GM18907 (cell line): ENCODE results near the gene FBXO38.
A peak's percentile ranks its signal among the peaks of the same experiment; 100 is the strongest.

ENCODE experiments used
- ATAC-seq: cut with Tn5 transposase; IDR thresholded peaks from one replicate; pipeline ENCODE4 v1.9.1; 2021; ENCODE audit warnings: mild to moderate bottlenecking, moderate library complexity; ENCODE audit not compliant: unreplicated experiment

The FBXO38 gene, protein sequence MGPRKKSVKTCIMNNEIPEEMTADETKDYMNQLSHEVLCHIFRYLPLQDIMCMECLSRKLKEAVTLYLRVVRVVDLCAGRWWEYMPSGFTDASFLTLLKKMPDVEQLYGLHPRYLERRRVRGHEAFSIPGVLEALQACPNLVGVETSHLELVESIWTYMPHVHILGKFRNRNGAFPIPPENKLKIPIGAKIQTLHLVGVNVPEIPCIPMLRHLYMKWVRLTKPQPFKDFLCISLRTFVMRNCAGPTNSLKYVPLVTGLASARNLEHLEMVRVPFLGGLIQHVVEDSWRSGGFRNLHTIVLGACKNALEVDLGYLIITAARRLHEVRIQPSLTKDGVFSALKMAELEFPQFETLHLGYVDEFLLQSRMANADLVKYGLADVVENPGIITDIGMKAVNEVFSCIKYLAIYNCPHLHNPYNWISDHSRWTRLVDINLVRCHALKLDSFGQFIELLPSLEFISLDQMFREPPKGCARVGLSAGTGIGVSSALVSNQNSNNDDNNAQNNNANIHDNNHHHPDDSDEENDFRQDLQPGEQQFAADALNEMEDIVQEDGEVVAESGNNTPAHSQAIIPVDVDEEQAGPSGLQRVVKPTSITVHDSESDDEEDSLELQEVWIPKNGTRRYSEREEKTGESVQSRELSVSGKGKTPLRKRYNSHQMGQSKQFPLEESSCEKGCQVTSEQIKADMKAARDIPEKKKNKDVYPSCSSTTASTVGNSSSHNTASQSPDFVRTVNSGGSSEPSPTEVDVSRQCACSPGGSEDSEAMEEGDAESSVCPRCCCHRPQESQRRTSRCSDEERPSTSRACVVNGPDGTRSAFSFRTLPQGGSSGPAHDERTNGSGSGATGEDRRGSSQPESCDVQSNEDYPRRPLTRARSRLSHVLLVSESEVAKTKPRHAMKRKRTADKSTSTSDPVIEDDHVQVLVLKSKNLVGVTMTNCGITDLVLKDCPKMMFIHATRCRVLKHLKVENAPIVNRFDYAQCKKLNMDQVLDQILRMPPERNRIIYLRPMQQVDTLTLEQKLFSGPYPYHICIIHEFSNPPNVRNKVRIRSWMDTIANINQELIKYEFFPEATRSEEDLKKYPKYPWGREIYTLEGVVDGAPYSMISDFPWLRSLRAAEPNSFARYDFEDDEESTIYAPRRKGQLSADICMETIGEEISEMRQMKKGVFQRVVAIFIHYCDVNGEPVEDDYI

DNA sequence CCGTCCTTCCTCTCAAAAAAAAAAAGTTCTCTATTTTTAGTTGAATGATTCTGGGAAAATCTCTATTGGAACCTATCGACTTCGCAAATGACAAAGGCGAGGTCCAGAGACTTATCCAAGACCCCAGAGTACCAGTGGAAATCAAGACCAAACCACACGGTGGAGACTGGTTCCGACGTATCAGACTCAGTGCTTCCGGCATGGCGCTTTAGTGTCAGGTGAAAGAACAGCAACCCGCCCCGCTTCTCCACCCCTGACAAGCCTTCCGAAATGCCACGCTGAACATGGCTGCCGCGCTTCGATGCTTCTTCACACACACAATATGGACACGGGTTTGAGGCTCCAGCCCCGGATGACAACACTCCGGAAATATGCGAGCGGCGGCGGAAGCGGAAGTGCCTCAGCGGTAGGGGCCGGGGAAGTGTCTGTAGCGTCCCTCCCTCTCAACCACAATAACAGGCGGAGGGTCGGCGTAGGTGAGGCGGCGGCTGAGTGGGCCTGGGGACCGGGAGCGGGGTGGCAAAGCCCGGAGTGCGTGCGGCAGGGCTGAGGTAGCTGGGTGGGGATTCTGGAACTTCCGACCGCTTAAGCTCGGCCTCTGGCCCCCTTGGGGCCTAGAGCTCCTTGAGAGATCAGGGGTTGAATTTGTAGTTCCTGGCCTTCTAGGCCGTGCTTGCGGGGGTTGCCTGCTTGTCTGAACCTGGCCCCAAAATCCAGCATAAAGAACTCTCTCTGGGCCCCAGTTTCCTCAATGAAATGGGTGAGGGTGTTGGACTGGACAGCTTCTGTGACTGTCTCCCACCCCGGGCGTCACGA lies at the start of gene FBXO38:
TSS of gene FBXO38 (plus strand) at position 395 of the 816 bp plus-strand sequence. CDS start 10,819 bp downstream, outside the sequence.
- ATAC-seq, result peak; percentile 99

DNA sequence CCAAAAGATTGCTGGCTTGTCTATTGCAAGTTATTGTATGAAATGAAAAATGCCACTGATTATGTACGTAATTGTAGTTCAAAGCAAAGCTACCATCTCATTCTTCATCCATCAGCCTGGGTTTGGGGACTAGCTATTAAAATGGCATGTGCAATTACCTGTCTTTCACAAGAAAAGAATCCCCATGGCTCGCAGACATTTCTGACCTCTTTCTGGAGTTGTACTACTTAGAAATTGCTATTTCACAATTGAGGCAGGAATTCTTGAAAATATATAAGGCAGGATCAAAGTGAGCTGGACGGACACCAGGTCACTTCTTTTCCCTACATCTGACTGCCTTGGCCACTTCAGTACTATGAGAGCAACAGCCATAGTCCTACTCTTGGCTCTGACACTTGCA lies 48.5 kb upstream of the FBXO38 start, which contains the start of gene SPINK9:
TSS of gene SPINK9 (plus strand) at position 301 of the 400 bp plus-strand sequence. CDS start at position 356, 55 bp downstream.
- ATAC-seq, result no peak

DNA sequence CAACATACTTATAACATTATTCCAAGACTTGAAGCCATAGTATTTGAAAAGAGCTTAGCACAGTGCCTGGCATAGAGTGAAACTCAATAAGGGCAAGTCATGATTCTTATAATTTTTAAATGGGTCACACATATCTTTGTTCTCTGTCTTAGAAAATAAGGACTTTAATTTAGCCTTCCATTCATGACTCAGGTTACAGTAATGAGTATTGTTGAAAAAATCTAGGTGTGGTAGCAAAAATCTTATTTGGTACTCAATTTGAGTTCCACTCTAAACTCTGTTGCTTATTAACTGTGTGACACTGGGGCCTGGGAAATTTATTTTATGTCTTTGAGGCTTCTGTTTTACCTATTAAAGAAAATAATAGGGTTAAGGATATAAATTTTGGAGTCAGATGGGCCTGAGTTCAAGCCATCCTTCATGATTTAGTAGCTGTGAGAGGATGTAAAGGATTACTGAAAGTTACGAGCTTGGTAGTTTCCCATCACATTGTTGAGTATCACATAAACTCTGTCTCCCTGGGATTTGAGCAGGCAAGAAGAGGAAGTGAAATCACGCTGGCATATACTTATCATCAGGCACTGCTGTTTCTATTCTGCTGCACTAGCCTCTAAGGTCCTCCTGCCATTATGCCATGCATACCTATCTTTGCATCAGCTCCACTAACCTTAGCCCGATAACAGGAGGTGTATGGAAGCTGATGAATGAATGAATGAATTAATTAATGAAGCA lies 46.9 kb upstream of the FBXO38 start:
- peak; percentile 95 for ATAC-seq

DNA sequence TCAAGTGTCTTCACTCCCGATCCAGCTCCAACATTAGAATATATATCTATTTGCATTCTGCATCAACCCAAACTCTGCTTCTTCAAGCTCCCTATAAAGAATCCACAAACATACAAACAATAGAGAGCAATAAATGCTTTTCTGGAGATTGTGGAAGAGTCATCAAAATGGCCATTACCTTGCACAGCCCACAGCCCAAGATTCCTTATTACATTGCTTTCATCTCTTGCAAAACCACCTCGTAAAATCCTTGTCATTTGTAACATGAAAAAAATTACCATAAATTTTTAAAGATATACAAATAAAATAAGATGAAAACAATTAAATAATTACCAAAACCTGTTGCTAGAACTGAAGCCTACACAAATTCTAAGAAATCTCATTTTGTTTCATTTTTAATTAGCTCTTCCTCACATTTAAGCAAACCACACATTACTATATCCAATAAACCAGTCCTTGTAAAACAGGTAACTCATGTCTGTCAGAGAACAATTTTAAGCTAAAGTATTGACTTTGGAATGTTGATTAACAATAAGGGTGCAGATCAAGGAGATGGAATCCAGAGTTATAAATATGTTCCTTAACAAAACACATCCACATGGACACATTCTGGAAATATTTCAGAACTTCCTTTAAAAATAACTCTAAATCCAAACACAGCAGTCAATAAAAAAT lies 41.2 kb upstream of the FBXO38 start:
- no peak for ATAC-seq

DNA sequence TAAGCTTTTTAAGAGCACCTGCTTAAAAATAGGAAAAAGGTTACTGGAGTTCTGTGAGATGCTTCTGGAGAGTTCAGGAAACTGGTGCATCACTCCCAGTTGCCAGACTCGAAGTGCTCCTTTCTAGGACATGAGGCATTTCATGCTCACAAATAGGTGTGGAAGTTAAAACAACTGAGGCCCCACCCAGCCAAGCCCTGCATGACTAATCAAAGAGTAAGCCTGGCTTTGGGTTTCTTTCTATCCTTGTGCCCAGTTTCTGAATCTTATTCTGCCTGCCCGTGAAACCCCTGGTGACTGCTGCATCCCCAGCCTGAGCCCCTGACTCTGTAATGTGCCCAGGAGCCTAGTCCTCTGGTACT lies 40.7 kb upstream of the FBXO38 start:
- ATAC-seq, result no peak

DNA sequence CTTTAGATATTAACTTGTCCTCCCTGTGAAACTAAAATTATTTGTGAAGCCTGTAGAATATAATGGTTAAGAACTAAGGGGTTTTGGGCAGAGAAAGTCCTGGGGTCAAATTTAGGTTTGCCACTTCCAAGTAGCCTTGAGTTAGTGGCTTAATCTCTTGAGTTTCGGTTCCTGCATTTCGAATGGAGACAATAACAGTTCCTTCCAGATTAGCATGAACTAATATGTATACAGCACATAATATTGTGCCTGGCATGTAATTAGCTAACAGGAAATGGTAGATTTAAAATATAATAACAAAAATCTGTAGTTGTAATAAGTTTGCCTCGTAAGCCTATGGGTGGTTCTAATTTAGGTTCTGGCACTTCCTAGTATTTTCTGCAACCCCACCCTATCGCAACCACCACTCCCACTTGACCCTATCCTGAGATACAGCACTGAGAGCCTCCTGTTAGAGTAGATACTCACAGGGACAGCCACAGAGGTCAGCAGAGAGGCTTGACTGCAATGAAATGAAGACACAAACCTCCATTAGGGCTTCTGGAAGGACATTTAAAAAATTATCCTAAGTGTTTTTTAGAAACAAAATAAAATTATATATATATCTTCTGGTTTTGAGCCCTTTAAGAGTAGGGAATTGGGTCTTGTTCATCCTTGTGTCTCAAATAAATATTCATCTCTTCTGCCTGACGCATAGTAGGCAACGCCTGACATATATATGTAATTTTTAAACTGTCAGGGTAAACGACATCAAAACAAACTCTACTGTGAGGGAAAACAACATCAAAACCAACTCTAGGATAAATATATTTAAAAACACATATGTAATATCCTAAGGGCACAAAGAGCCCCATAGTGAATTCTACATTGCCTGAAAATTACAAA lies 39.9 kb upstream of the FBXO38 start:
- no peak for ATAC-seq

DNA sequence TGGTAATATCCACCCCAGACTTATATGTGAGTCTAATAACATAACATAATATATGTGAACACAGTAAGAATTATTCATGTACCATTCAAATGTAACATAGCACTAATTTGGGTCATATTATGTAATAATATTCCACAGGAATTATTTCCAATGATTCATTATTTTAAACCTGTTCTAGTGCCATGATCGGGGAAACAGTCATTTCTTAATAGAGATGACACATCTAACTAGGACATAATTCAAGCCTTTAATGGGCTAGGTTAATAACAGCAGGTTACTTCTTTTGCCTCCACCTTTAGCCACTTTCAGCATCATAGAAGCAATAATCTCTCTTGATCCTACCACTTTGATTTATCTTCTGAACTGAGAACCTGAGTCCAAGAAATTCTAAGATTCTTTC lies 36.1 kb upstream of the FBXO38 start:
- no peak for ATAC-seq

DNA sequence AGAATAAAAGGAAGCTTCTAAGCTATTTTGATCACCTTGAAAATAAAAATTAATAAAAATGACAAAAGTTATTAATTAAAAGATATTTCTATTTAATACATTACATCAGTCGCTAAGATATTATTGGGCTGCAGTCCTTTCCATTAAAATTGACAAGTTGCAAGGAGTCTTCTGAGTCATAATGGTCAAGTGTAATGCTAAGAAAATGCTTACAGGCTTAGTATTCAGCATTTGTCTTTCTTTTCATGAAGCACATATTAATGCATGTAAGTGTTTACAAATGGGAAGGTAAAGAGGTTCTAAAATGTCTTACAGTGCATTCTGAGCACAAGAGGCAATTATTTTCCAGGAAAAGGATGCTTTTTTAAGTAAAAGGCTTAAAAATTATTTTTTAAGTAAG lies 31.1 kb upstream of the FBXO38 start:
- no peak for ATAC-seq

DNA sequence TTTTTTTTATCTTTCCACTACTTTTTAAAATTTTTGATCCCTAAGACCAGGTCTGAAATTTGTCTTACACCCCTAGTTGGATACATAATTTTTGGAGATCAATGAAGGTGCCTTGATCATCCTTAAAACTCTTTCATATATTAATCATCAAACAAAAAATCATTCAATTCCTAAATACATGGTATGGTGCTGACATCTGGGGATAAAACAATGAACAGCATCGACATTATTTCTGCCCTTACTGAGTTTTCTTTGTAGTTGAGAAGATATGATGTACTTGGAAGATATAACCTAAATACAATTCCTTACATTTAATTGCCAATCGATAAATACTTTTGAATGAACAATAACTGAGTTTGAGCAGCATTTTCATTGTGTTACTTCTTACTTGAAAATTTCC lies 30.1 kb upstream of the FBXO38 start:
- ATAC-seq, result no peak

DNA sequence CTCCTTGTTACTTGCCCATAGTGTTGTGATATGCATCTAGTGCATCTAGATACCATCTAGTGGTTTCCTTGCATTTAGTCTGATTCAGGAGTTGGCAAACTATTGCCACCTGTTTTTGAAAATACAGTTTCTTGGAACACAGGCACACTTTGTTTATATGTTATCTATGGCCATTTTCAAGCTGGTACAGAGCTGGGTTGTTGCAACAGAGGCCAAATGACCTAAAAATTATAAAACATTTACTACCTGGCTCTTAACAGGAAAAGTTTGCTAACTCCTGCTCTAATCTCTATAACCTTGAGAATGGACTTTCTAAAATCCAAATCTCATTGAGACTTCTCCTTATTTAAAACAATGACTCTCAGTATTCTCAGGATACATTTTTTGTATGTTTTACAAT lies 19.4 kb upstream of the FBXO38 start:
- no peak for ATAC-seq

DNA sequence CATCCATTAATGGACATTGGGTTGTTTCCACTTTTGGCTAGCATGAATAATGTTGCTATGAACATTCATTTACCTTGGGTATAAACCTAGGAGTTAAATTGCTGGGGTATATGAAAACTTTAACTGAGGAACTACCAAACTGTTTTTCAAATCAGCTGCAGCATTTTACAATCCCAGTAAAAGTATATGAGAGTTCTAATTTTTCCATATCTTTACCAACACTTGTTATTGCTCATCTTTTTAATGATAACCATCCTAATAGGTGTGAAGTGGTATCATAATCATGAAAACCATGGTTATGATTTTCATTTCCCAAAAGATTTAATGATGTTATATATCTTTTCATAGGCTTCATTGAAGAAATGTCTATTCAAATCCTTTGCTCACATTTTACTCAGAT lies 15.5 kb upstream of the FBXO38 start:
- ATAC-seq, result no peak

DNA sequence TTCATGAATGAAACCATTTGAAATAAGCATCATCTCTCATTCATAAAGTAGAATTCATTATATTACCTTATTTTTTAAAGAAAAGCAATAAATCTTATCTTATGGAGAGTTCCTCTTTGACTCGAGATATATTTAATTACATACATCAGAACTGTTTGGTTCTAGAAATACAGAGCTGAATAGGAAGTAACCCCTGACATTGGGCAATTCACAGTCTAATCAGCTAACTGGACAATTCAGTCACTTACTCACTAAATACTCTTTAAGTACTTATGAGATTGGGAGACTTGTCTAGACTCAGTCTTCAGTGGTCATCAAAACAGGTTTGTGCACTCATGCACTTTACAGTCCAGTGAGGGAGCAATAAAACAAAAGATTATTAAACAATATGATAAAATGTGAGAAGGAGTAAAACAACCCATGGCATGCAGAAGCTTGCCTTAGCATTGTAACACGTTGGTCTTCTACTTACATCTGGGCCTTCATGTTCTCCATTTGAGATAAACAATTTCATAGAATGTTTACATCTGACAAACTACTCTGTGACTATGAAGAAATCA lies 11.5 kb upstream of the FBXO38 start:
- ATAC-seq, result no peak

DNA sequence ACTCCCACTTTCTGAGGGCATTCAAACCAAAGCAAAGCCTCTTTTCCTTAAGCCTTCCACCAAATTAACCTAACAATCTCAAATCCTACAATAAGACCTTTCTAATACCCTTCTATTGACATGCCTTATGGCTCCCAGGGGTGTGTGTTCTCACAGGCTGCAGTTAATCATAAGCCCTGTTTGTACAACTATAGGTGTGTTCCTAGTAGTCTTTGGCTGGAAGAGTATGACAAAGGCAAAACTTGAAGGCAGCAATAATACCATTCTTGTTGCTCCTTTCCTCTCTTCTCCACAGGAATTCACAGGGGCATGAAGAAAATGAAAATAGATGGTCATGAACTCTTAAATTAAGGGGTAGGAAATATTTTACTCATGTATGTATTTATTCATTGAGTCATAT lies 10.9 kb upstream of the FBXO38 start:
- no peak for ATAC-seq

DNA sequence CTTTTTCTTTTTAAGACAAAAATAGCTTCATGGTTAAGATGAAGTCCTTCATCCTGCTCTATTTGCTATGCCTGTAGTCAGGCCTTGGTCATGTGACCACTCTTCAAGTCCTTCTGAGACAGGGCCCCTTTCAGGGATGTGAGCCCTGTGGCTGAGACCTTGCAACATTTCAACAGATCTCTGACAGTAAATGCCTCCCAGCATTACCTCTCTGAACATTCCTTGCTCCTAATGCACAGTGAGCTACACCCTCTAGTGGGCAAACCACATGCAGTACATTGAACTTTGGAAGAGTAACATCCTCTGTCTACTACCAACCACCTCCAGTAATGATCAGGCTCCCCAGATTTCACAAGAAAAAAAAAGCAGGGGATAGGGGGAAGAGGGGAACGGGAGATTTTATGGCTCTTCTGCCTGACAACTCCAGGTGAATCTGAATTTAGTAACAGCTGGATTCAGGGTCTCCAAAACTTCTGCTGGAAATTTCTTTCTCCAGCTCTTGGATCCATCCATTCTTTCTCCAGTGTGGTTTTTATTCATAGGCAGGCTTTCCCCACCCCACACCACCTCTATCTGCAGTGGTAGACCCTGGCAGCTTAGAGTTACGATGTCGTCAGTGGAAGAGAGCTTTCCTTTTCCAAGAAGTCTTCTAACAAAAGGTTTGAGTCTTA lies 8.9 kb upstream of the FBXO38 start:
- peak; percentile 95 for ATAC-seq

DNA sequence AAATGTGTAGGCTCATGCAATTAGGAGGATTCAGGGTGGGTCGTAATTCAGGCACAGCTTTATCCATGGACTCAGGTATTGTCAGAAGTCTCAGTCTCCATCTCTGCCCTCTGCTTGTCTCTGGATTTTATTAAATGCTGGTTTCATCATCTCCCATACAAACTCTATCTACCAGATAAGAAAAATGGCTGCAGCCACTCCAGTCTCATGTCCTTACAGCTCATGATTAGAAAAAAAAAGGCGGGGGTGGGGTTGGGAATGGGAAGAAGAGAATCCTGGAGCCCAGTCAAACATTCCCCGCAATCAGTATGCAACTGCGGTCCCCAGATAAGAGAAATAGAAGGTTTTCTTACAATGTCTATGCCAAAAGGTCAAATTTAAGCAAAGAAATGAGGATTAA lies 7.6 kb upstream of the FBXO38 start:
- ATAC-seq, result no peak

DNA sequence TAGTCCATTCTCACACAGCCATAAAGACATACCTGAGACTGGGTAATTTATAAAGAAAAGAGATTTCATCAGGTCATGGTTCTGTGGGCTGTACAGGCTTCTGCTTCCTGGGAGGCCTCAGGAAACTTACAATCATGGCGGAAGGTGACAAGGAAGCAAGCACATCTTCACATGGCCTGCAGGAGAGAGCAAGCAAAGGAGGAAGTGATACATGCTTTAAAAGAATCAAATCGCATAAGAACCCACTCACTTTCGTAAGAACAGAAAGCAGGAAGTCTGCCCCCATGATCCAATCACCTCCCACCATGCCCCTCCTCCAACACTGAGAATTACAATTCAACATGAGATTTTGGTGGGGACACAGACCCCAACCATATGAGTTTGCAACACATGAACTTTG lies 5.1 kb upstream of the FBXO38 start:
- no peak for ATAC-seq

DNA sequence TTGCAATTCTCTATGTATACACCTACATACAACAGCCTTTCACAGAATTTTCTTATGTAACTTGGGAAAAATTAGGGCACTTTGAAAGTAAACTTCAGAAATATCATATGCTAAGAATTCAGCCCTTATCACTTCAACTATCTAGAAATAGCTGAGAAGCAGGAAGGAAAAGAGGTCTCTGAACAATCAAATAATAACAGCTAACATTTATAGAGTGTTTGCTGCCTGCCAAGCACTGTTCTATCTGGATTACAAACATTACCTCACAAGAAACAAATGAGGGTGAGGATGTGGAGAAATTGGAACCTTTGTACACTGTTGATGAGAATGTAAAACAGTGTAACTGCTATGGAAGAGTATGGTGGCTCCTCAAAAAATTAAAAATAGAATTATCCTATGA lies 4.4 kb upstream of the FBXO38 start:
- no peak for ATAC-seq
